GM19455 (cell line): ENCODE measurements around the gene ARHGAP18.
A peak's percentile ranks its signal among the peaks of the same experiment; 100 is the strongest.

Experiments
- ATAC-seq: cut with Tn5 transposase; IDR thresholded peaks from one replicate; pipeline ENCODE4 v1.9.1; 2021; ENCODE audit not compliant: unreplicated experiment

ARHGAP18 gene

GRCh38 chr6:129645106-129645829, 64.7 kb downstream of the ARHGAP18 start:
- ATAC-seq, result no peak

- ATAC-seq, result no peak
These were observed 65.4 kb downstream of the ARHGAP18 start for GRCh38 chr6:129644567-129645015.

DNA sequence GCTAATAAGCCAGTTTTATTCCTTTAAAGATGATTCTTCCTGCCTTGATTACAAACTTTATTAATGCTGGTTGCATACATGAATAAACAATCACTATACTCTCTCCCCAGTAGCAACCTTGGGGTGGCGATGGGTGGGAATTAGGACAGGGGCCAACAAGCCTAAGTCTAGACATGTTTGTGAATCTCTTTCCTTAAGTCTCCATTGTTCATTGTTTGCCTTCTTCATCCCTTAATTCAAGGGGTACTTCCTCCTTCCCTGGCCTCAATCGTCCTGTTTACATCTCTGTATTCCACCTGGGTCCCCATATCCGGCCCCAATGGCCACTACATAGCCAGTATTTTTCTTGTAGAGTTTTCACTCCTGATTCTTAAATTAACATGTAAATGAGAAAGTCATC, 66.0 kb downstream of the ARHGAP18 start:
- no peak for ATAC-seq

DNA sequence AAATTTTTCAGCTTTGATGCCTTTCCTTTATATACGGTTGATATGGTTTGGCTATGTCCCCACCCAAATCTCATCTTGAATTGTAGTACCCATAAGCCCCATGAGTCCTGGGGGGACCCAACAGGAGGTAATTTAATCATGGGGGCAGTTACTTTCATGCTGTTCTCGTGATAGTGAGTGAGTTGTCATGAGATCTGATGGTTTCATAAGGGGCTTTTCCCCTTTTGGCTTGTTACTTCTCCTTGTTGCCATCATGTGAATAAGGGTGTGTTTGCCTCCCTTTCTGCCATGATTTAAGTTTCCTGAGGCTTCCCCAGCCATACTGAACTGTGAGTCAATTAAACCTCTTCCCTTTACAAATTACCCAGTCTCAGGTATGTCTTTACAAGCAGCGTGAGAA, 66.8 kb downstream of the ARHGAP18 start:
- no peak for ATAC-seq

- ATAC-seq, result no peak
These were observed 67.7 kb downstream of the ARHGAP18 start for GRCh38 chr6:129642322-129642721.

DNA sequence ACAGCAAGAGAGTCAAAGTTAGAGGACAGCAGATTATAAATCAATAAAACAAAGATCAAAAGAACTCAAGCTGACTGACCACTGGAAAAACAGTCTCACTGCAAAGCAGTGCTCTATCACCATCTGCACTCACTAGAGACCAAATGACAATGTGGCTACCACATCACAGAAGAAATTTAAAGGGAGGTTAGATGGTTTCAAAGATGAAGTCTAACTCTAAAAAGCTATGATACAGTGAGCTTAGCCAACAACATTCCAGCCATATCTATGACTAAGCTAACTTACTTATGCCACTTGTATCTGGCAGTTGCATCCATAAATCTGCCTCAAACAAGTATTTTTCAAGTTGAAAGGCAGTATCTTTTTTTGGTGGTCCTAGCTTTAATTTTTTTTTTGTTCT, 68.6 kb downstream of the ARHGAP18 start:
- no peak for ATAC-seq

- ATAC-seq, result no peak
These were observed 71.3 kb downstream of the ARHGAP18 start for GRCh38 chr6:129638686-129639085.

DNA sequence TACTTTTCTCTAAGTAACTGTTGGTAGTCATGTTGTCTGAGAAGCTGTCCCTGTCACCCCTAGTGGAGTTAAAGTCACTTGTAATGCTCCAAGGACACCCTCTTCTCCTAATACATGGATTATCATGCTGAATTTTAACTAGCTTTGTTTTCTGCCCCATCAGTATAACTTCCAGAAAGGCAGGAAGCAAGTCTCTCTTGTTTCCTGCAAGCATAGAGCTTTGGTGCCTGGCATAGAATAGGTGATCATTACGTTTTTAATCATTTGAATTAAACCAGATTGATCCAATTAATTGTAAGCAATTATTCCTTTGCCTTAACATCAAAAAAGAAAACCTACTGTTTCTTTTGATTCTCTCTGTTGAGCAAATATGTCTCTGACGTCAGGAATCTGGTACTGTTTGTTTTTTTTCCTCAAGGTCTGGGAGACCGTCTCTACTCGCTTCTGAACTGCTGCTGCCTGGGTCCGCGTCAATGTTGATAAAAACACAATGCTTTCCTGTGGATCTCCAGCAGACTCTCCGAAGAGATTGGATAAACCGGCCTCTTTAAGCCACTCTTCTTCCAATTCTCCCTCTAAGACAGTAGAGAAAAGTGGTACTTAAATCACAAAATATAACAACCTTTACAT, 71.8 kb downstream of the ARHGAP18 start:
- no peak for ATAC-seq

- ATAC-seq, result no peak
These were observed 72.5 kb downstream of the ARHGAP18 start for GRCh38 chr6:129637340-129638054.

DNA sequence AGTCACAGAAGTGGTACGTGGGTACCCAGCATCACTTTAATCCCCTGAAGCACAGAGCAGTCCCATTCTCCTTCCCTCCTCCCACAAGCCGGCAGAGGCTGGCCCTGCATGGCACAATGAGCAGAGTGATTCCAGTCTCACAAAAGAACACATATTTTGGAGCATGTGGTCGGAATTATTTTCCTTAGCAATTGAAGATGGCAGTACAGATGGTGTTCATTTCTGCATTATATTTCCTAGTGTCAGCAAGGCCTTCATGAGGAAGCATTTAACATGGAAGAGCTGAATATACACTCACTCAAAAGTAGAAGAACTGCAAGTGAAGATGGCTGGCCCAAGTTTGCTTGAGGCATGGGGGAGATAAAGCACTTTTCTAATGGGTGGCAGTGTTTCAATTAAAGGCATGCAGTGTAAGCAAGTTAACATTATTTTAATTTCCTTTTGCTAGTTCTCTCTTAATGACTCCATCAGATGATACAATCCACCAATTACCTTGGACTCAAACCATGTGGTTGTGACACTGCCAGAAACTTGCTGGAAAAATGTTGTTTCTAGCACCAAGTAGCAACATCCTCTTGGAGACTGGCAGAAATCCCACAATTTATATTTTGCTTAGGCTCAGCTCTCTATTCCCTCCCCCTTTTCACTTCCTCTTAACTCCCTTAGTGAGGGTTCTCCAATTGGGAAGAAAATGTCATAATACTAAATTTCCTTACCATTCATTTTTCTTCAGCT, 74.4 kb downstream of the ARHGAP18 start:
- ATAC-seq, result no peak

DNA sequence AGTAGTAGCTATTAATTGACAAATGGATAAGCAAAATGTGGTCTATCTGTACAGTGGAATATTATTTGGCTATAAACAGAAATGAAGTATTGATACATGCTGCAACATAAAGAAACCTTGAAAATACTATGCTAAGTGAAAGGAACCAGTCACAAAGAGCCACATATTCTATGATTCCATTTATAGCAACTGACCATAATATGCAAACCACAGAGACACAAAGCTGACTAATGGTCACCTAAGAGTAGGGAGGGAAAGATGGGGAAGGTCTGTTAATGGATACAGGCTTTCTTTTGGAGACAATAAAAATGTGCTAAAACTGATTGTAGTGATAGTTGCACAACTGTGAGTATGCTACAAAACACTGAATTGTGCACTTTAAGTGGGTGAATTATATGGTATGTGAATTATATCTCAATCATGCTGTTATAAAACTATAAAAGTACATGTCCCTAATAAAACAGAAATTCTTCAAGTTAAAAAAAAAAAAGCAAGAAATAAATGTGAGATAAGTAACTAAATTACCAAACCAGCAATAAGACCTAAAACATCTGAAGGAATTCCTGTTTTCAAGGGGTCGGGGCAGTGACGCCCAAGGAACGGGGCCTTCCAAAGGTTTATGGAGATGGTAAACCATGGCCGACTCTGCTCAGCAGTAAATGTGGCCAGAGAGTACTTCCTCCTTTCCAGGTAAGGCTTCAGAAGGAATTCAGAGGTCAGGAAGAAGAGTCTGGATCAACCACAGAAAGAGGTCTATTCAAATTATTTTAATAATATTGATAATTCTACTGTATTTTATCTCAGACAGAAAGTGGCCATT, 75.4 kb downstream of the ARHGAP18 start:
- ATAC-seq, result no peak

- ATAC-seq, result no peak
These were observed 76.4 kb downstream of the ARHGAP18 start for GRCh38 chr6:129633529-129633928.

GRCh38 chr6:129632172-129632613, 77.8 kb downstream of the ARHGAP18 start:
- ATAC-seq, result no peak

GRCh38 chr6:129631070-129631469, 78.9 kb downstream of the ARHGAP18 start:
- ATAC-seq, result no peak

DNA sequence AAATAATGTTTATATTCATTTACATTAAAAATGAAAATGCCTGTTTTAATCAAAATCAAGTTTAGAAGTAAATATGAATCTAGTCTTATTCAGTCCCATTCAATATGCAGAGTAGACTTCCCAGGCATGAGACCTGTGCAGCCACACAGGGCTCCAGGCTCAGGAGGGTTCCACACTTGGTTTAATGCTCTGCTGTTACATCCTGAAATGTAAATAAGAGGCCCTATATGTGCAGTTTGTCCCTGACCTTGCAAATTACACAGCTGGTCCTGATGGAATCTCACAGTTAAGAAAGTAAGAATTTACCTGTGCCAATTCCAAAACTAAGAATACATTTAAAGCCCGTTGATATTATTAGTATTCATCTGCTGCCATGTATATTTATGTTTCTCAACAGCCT, 79.4 kb downstream of the ARHGAP18 start:
- ATAC-seq, result no peak

DNA sequence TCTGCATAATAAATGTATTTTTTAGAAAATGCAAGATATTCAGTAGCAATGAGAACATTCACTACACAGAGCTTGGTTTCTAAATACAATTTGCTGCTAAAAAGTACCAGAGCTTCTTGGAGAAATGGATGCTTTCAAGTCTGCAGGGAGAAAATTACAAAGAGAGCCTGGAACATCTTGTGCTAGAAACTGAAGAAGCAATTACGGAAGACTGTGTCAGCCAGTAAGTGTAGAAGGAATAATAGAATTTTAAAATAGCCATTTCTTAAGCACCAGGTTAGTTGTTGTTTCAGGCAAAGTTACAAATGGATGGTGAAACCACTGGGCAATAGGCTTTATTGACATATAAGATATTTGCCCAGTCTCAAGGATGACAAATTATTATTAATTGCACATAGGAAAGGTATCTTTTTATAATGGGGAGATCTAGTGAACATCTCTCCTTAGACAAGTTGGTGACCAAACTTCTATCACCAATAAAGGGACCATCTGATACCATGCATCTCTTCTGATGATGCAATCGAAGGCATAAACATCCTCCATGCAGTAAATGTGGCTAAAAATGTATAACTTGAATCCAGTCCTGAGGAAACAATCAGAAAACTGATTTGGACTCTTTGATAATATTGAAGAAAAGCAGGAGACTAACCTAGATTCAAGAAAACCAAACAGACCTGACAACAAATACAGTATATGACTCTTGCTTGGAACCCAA, 81.7 kb downstream of the ARHGAP18 start:
- no peak for ATAC-seq

DNA sequence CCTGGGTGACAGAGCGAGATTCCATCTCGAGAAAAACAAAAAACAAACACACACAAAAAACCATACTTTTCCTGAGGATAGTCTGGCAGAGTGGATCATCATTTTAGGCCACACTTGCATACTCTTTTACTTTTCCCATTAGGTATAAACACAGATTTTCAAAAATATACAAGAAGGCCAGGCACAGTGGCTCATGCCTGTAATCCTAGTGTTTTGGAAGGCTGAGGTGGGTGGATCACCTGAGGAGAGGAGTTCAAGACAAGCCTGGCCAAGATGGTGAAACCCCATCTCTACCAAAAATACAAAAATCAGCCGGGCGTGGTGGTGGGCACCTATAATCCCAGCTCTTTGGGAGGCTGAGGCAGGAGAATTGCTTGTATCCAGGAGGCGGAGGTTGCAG, 85.5 kb downstream of the ARHGAP18 start:
- ATAC-seq, result no peak

GRCh38 chr6:129623008-129623732, 86.8 kb downstream of the ARHGAP18 start:
- ATAC-seq, result peak; percentile 56

- no peak for ATAC-seq
These were observed 88.7 kb downstream of the ARHGAP18 start for GRCh38 chr6:129621252-129621651.
